GM10248 (cell line): ENCODE data around the gene SNRNP35.
"Not testable (repeated sequence)": the region's sequence is repeated elsewhere in the genome, so short reads cannot be mapped to it uniquely, and the experiment has no call there.

Source experiments
- CTCF ChIA-PET: fragments of 300-600 bp; sonication (Branson Sonifier 250); formaldehyde crosslinking; extraction: SDS; loops from one replicate; lab custom pipeline; 2021; ENCODE audit warnings: antibody characterized with exemption; lab: Yijun Ruan, JAX
- POLR2A ChIA-PET: fragments of 350-650 bp; sonication (Branson Sonifier 250); formaldehyde crosslinking; extraction: SDS; loops from one replicate; lab custom pipeline; 2020; ENCODE audit warnings: antibody characterized with exemption; lab: Yijun Ruan, JAX
- DNase-seq: peaks from one replicate; pipeline ENCODE4 v3.0.0; 2012; ENCODE audit errors: extremely low spot score
- CTCF ChIP-seq: IDR thresholded peaks from 2 replicates; pipeline ENCODE4 v1.5.1; 2012; ENCODE audit warnings: mild to moderate bottlenecking, low read depth; ENCODE audit errors: extremely low read depth, missing control alignments, control extremely low read depth

The SNRNP35 gene

GRCh38 chr12:123502163-123502704 lies 44.3 kb downstream of the SNRNP35 start:
- DNase-seq = no peak
- ChIA-PET POLR2A (no interaction called here), CTCF (interaction anchor here (0.9 to 1.0 kb wide), 2 partner anchors 22 to 25 kb away, joined by 3 read pairs; no protein-coding TSS in a partner anchor)
- no peak for TF ChIP-seq CTCF

GRCh38 chr12:123506059-123506842 lies 48.3 kb downstream of the SNRNP35 start:
- no peak for DNase-seq
- ChIA-PET CTCF (interaction anchor here (1.5 kb wide), 1 partner anchor 10 kb away, joined by 4 read pairs; no protein-coding TSS in a partner anchor), POLR2A (interaction anchor here (0.5 kb wide), 1 partner anchor 29 kb away, joined by 3 read pairs; no protein-coding TSS in a partner anchor)
- TF ChIP-seq CTCF = no peak

DNA sequence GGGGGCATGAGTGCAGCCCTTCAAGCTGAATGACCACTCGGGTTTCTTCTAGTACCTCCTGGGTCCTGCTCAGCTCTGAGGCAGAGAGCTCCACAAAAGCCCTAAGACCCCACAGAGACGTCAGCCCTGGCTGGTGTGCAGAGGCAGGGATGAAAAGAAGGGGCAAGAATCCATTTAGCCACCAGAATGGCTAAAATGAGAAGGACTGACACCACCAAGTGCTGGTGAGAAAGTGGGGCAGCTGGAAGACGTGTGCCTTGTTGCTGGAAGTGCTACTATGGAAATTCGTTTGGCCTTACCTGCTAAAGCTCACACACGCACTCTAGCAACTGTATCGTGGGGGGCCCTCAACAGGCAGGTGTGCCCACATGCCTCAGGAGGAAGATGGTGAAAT lies 48.9 kb downstream of the SNRNP35 start:
- TF ChIP-seq CTCF = no peak
- DNase-seq = no peak
- ChIA-PET POLR2A (interaction anchor here (0.5 to 1.1 kb wide), 2 partner anchors 29 to 274 kb away, joined by 3 to 4 read pairs; partner anchors contain the start of genes MPHOSPH9 and MTRFR), CTCF (interaction anchor here (1.5 kb wide), 1 partner anchor 11 kb away, joined by 4 read pairs; no protein-coding TSS in a partner anchor)

DNA sequence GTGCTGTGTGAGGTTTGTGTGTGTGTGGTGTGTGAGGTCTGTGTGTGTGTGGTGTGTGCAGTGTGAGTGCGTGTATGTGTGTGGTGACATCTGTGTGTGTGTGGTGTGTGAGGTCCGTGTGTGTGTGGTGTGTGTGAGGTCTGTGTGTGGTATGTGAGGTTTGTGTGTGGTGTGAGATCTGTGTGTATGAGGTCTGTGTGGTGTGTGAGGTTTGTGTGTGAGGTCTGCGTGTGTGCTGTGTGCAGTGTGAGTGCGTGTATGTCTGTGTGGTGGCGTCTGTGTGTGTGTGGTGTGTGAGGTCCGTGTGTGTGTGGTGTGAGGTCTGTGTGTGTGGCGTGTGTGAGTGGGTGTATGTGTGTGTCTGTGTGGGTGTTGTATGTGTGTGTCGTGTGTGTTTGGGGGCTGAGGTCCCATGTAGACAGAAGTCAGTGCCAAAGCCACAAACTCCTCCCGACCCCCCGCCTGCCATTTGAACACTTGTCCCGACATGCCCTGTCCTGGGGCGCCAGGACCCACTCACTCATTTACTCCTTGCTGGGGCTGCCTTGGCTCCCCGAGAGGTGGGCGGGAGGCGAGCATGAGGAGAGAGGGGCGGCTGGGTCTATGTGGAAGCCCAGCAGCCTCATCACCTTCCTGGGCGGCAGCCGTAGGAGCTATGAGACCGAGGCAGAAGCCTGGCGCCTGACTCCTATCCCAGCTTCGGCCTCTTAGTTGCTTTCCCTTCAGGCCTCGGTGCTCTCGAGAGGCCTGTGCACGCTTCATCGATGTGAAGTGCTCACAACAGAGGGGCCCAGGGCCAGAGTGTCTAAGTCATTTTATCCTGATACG lies 55.1 kb downstream of the SNRNP35 start:
- CTCF ChIA-PET = no interaction called here
- TF ChIP-seq CTCF = no peak
- POLR2A ChIA-PET = no interaction called here
- peak; percentile 16 for DNase-seq

DNA sequence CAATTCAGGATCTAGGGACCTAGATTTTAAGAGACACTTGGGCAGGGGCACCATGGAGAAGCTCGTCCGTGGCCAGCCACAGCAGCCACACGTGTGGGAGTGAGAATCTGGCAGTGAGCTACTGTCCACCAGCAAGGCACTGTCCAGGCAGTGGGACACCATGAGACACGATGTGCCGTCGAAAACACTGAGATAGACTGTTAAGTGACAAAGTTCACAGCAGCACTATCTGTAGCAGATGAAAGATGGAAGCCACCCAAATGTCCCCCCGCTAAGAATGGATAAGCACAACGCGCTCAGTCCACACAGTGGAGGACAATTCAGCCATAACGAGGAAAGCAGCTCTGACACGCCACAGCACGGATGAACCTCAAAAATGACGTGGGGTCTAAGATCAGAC lies 55.9 kb downstream of the SNRNP35 start:
- peak; percentile 11 for DNase-seq
- no peak for TF ChIP-seq CTCF
- CTCF ChIA-PET = no interaction called here
- POLR2A ChIA-PET = no interaction called here

GRCh38 chr12:123514582-123515221 lies 56.8 kb downstream of the SNRNP35 start:
- CTCF ChIA-PET, DNase-seq, POLR2A ChIA-PET: not testable (repeated sequence)
